ENCODE measurements around the gene PRKCH.

Gene PRKCH

DNA sequence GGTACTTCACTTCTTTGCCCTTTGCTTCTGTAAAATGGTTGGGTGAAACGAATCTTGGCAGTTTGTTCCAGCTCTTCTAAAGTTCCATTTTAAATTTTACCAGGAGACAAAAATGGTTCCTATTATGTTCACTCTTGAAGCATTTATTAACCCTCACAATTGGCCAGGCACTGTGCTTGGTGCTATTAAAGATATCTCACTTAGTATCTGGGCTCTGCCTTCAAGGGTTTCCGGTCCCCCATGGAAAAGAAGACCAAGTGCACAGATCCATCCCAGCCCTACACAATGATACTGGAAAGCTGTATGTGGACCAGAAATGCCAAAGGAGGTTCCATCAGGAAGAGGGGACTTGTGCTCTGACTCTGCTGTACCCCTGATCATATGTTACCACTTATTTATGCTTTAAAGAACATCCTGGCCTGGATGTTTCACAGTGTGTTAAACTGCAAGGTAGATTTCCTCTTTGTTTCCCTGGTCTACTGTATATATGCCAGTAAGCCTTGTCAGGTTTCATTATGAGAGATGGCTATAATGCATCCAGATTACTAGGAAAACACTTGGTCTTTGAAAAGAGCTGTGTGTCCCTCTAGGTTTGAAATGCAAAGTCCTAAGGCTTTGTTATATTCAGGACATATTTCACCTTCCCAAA lies 154.8 kb downstream of the PRKCH start:
- Histone ChIP-seq H3K4me1 (ENCODE audit: control insufficient read depth, insufficient read depth, low read length) (peaks cover 7% of the 10 kb centered on the region), H3K4me3 (ENCODE audit: low read depth, low read length) (no peak overlapping the region), H3K27me3 (ENCODE audit: control insufficient read depth, insufficient read depth, low read length) (no peaks in the 10 kb centered on the region), H3K9ac (ENCODE audit: low read depth, low read length) (no peak overlapping the region), H3K9me3 (ENCODE audit: control insufficient read depth, insufficient read depth, low read length) (no peaks in the 10 kb centered on the region), H3K36me3 (ENCODE audit: control insufficient read depth, insufficient read depth, low read length) (no peaks in the 10 kb centered on the region)

- no peak overlapping the region for H3K9ac ChIP-seq (ENCODE audit: low read depth, low read length)
- no peaks in the 10 kb centered on the region for H3K36me3 ChIP-seq (ENCODE audit: control insufficient read depth, insufficient read depth, low read length)
- H3K9me3 ChIP-seq (ENCODE audit: control insufficient read depth, insufficient read depth, low read length): no peaks in the 10 kb centered on the region
- H3K4me1 ChIP-seq (ENCODE audit: control insufficient read depth, insufficient read depth, low read length): peaks cover 7% of the 10 kb centered on the region
- no peak overlapping the region for H3K4me3 ChIP-seq (ENCODE audit: low read depth, low read length)
- H3K27me3 ChIP-seq (ENCODE audit: control insufficient read depth, insufficient read depth, low read length): no peaks in the 10 kb centered on the region
Measured at GRCh38 chr14:61476754-61477410, 155.5 kb downstream of the PRKCH start.

GRCh38 chr14:61477712-61478462 lies 156.5 kb downstream of the PRKCH start:
- Histone ChIP-seq H3K9me3 (ENCODE audit: control insufficient read depth, insufficient read depth, low read length) (no peaks in the 10 kb centered on the region), H3K4me3 (ENCODE audit: low read depth, low read length) (no peak overlapping the region), H3K36me3 (ENCODE audit: control insufficient read depth, insufficient read depth, low read length) (no peaks in the 10 kb centered on the region), H3K4me1 (ENCODE audit: control insufficient read depth, insufficient read depth, low read length) (peaks cover 7% of the 10 kb centered on the region), H3K9ac (ENCODE audit: low read depth, low read length) (no peak overlapping the region), H3K27me3 (ENCODE audit: control insufficient read depth, insufficient read depth, low read length) (no peaks in the 10 kb centered on the region)

- no peaks in the 10 kb centered on the region for H3K9me3 ChIP-seq (ENCODE audit: control insufficient read depth, insufficient read depth, low read length)
- H3K9ac ChIP-seq (ENCODE audit: low read depth, low read length): no peak overlapping the region
- H3K4me1 ChIP-seq (ENCODE audit: control insufficient read depth, insufficient read depth, low read length): peaks cover 7% of the 10 kb centered on the region
- no peak overlapping the region for H3K4me3 ChIP-seq (ENCODE audit: low read depth, low read length)
- H3K36me3 ChIP-seq (ENCODE audit: control insufficient read depth, insufficient read depth, low read length): no peaks in the 10 kb centered on the region
- no peaks in the 10 kb centered on the region for H3K27me3 ChIP-seq (ENCODE audit: control insufficient read depth, insufficient read depth, low read length)
Measured at GRCh38 chr14:61478971-61479473, 157.6 kb downstream of the PRKCH start.

DNA sequence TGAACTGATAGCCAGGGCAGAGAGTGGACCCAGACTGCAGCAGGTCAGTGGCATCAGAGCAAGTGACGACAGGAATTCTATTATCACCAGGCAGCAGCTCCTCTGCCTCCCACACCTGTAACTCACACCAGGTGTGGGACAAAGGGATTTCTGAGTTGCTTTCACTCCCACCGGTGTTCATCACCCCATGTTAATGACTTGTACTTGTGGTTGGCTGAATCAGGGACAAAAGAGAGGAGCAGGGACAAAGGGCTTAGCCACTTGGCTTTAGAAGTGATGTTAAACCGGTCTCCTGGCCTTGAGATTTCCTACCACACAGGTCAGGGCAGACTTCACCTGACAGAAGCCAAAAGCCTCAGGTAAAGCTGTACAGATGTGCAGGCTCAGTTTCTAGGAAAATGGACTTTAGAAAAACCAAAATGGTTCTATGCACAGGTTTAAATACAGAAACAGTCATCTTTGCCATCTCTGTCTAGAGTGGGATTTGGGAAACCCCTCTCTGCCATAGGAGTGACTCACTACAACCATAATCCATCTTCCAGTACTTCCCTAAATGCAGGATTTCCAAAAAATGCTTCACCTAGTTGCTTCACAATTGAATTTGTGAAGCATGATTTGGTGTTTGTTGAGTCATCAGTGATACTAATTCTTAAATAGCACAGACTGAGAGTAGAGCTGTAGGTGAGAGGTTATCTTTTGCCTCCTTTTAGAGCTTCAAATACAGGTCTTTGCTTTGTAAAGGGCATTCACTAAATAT lies 158.5 kb downstream of the PRKCH start:
- H3K4me3 ChIP-seq (ENCODE audit: low read depth, low read length): no peak overlapping the region
- H3K27me3 ChIP-seq (ENCODE audit: control insufficient read depth, insufficient read depth, low read length): no peaks in the 10 kb centered on the region
- peaks cover 7% of the 10 kb centered on the region for H3K4me1 ChIP-seq (ENCODE audit: control insufficient read depth, insufficient read depth, low read length)
- H3K36me3 ChIP-seq (ENCODE audit: control insufficient read depth, insufficient read depth, low read length): no peaks in the 10 kb centered on the region
- H3K9ac ChIP-seq (ENCODE audit: low read depth, low read length): no peak overlapping the region
- no peaks in the 10 kb centered on the region for H3K9me3 ChIP-seq (ENCODE audit: control insufficient read depth, insufficient read depth, low read length)

GRCh38 chr14:61480704-61481285 lies 159.4 kb downstream of the PRKCH start:
- Histone ChIP-seq H3K27me3 (ENCODE audit: control insufficient read depth, insufficient read depth, low read length) (no peaks in the 10 kb centered on the region), H3K4me3 (ENCODE audit: low read depth, low read length) (no peak overlapping the region), H3K36me3 (ENCODE audit: control insufficient read depth, insufficient read depth, low read length) (no peaks in the 10 kb centered on the region), H3K9me3 (ENCODE audit: control insufficient read depth, insufficient read depth, low read length) (no peaks in the 10 kb centered on the region), H3K4me1 (ENCODE audit: control insufficient read depth, insufficient read depth, low read length) (peaks cover 7% of the 10 kb centered on the region), H3K9ac (ENCODE audit: low read depth, low read length) (no peak overlapping the region)

DNA sequence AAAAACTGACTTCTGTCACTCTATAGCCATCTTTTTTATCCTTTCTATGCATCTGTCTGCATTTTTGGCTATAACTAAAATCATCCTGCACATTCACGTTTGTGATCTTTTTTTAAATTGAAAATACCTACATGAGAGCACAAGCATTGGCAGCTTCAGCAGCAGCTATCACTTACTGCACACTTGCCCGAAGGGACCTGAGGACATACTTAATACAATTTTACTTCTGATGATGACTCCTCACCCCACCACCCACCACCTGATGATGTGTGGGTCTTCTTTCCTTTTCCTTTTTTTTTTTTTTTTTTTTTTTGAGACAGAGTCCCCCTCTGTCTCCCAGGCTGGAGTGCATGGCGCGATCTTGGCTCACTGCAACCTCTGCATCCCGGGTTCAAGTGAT lies 160.3 kb downstream of the PRKCH start:
- Histone ChIP-seq H3K9me3 (ENCODE audit: control insufficient read depth, insufficient read depth, low read length) (no peaks in the 10 kb centered on the region), H3K4me3 (ENCODE audit: low read depth, low read length) (no peak overlapping the region), H3K27me3 (ENCODE audit: control insufficient read depth, insufficient read depth, low read length) (no peaks in the 10 kb centered on the region), H3K4me1 (ENCODE audit: control insufficient read depth, insufficient read depth, low read length) (peaks cover 7% of the 10 kb centered on the region), H3K36me3 (ENCODE audit: control insufficient read depth, insufficient read depth, low read length) (no peaks in the 10 kb centered on the region), H3K9ac (ENCODE audit: low read depth, low read length) (no peak overlapping the region)

- Histone ChIP-seq H3K9ac (ENCODE audit: low read depth, low read length) (no peak overlapping the region), H3K27me3 (ENCODE audit: control insufficient read depth, insufficient read depth, low read length) (no peaks in the 10 kb centered on the region), H3K4me1 (ENCODE audit: control insufficient read depth, insufficient read depth, low read length) (peaks cover 7% of the 10 kb centered on the region), H3K4me3 (ENCODE audit: low read depth, low read length) (no peak overlapping the region), H3K9me3 (ENCODE audit: control insufficient read depth, insufficient read depth, low read length) (no peaks in the 10 kb centered on the region), H3K36me3 (ENCODE audit: control insufficient read depth, insufficient read depth, low read length) (no peaks in the 10 kb centered on the region)
Measured at GRCh38 chr14:61482348-61483206, 161.2 kb downstream of the PRKCH start.

- no peaks in the 10 kb centered on the region for H3K9me3 ChIP-seq (ENCODE audit: control insufficient read depth, insufficient read depth, low read length)
- H3K36me3 ChIP-seq (ENCODE audit: control insufficient read depth, insufficient read depth, low read length): no peaks in the 10 kb centered on the region
- no peak overlapping the region for H3K9ac ChIP-seq (ENCODE audit: low read depth, low read length)
- no peaks in the 10 kb centered on the region for H3K27me3 ChIP-seq (ENCODE audit: control insufficient read depth, insufficient read depth, low read length)
- peaks cover 7% of the 10 kb centered on the region for H3K4me1 ChIP-seq (ENCODE audit: control insufficient read depth, insufficient read depth, low read length)
- no peak overlapping the region for H3K4me3 ChIP-seq (ENCODE audit: low read depth, low read length)
Measured at GRCh38 chr14:61483476-61483875, 162.1 kb downstream of the PRKCH start.

GRCh38 chr14:61484031-61484430 lies 162.7 kb downstream of the PRKCH start:
- Histone ChIP-seq H3K9me3 (ENCODE audit: control insufficient read depth, insufficient read depth, low read length) (no peaks in the 10 kb centered on the region), H3K4me3 (ENCODE audit: low read depth, low read length) (no peak overlapping the region), H3K27me3 (ENCODE audit: control insufficient read depth, insufficient read depth, low read length) (no peaks in the 10 kb centered on the region), H3K9ac (ENCODE audit: low read depth, low read length) (no peak overlapping the region), H3K36me3 (ENCODE audit: control insufficient read depth, insufficient read depth, low read length) (no peaks in the 10 kb centered on the region), H3K4me1 (ENCODE audit: control insufficient read depth, insufficient read depth, low read length) (peaks cover 7% of the 10 kb centered on the region)

All from iPS-15b (cell line).